CD4-positive, CD25-positive, alpha-beta regulatory T cell (primary cell): ENCODE results near the gene VIPR2. TPM values are rescaled to one million over a fixed set of nuclear protein-coding genes. Genes with fewer than 3 reads are reported as not detected.

Experiments
- ATAC-seq, 2 donors: fragments of 150-1000 bp; cut with Tn5 transposase; one replicate each; pipeline ENCODE4 v1.10.0; 2021; ENCODE audit warnings: low read depth in 2 of 2, moderate number of reproducible peaks in 2 of 2, moderate library complexity in 1 of 2
- DNase-seq, 3 donors: peaks; one replicate each; pipeline versions ENCODE4 v3.0.0 to v3.0.0-alpha.2; 2012 to 2022; ENCODE audit warnings: mixed read lengths in 1 of 3
- H3K27ac ChIP-seq: one replicate; pipeline ENCODE4 v1.7.0; 2013; ENCODE audit warnings: mild to moderate bottlenecking, low read length; ENCODE audit not compliant: insufficient read depth, poor library complexity, severe bottlenecking
- H3K27me3 ChIP-seq: one replicate; pipeline ENCODE4 v1.7.0; 2013; ENCODE audit warnings: low read length; ENCODE audit not compliant: control insufficient read depth, insufficient read depth
- H3K36me3 ChIP-seq: one replicate; pipeline ENCODE4 v1.7.0; 2013; ENCODE audit warnings: mild to moderate bottlenecking, low read length, moderate library complexity; ENCODE audit not compliant: control insufficient read depth, insufficient read depth
- H3K4me1 ChIP-seq: 2 replicates; pipeline ENCODE4 v1.7.0; 2013; ENCODE audit warnings: mild to moderate bottlenecking, low read length; ENCODE audit not compliant: insufficient read depth, control insufficient read depth, poor library complexity, severe bottlenecking
- H3K4me3 ChIP-seq: one replicate; pipeline ENCODE4 v1.7.0; 2013; ENCODE audit warnings: low read depth, mild to moderate bottlenecking, low read length, moderate library complexity
- H3K9me3 ChIP-seq, 2 experiments: 1 replicate in 1 of 2; 2 replicates in 1 of 2; pipeline ENCODE4 v1.7.0; 2013; ENCODE audit warnings: low read length in 2 of 2, mild to moderate bottlenecking in 1 of 2, moderate library complexity in 1 of 2; ENCODE audit not compliant: control insufficient read depth in 2 of 2
- H3K27ac Mint-ChIP-seq, 3 donors: one replicate each; pipeline ENCODE4 v1.8.0; 2020 to 2022; ENCODE audit warnings: mild to moderate bottlenecking in 3 of 3, mixed read lengths in 3 of 3, moderate library complexity in 2 of 3
- H3K27me3 Mint-ChIP-seq: one replicate; pipeline ENCODE4 v1.8.0; 2022; ENCODE audit warnings: mild to moderate bottlenecking, mixed read lengths
- H3K36me3 Mint-ChIP-seq: one replicate; pipeline ENCODE4 v1.8.0; 2020; ENCODE audit warnings: mixed read lengths
- H3K4me1 Mint-ChIP-seq, 4 donors: one replicate each; pipeline ENCODE4 v1.8.0; 2020 to 2022; ENCODE audit warnings: mixed read lengths in 4 of 4, mild to moderate bottlenecking in 1 of 4
- H3K4me3 Mint-ChIP-seq, 4 donors: one replicate each; pipeline ENCODE4 v1.8.0; 2020 to 2022; ENCODE audit warnings: mild to moderate bottlenecking in 4 of 4, mixed read lengths in 4 of 4, moderate library complexity in 3 of 4
- H3K9me3 Mint-ChIP-seq, 7 donors: one replicate each; pipeline ENCODE4 v1.8.0; 2020 to 2022; ENCODE audit warnings: mixed read lengths in 7 of 7, mild to moderate bottlenecking in 3 of 7, moderate library complexity in 2 of 7
- polyA plus RNA-seq, 4 donors: library from polyadenylated mRNA; unstranded; fragments of 300-500 nt; fragmentation: Illumina TruSeq; gene quantifications; one replicate each; pipeline ENCODE4 v1.2.3, GENCODE V29; 2021
- total RNA-seq: library from RNA; stranded (reverse); gene quantifications from one replicate; pipeline ENCODE4 v1.2.3, GENCODE V29; 2022

VIPR2 gene
- total RNA-seq (not detected), polyA plus RNA-seq (not detected)

DNA sequence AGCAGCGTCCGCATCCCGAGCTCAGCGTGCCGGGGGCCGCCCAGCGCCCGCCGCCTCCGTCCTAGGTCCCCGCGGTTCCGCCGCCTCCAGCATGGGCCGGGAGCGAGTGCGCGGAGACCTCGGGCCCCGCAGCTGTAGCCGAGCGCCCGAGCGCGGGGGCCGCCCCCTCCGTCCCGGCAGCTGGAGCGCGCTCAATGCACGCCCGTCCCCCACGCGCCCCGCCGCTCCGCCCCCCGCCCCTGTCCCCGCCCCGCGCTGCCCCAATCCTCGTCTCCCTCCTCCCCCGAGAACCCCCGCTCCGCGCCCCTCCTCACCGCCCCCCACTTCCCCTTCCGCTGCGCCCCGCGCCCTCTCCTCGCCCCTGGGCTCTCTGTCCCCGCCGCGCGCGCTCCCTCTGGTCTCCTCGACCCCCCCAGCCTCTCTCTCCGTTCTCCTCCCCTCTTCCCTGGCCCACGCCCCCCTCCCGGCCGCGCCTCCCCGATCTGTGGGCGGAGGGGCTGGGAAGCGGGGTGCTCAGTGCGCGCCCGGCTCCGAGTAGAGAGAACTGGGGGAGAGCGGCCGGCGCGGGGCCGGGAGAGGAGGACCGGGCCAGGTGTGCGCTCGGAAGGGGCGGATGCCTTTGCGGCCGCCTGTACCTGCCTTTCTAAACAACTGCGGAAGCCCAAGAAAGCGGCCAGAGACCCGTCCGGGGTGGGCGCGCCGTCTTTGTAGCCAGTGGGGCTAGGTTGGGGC, at the start of gene VIPR2:
TSS of gene VIPR2 (minus strand) at position 110 of the 732 bp plus-strand sequence. CDS start at position 14, 96 bp downstream.
- no peaks in the 10 kb centered on the region for H3K9me3 ChIP-seq
- Mint-ChIP-seq H3K4me3 (peak within 1 kb of the TSS in 3 of 4 donors; percentile 43 to 65 (median 63)), H3K27me3 (peaks cover 24% of the 10 kb centered on the region), H3K36me3 (no peaks in the 10 kb centered on the region), H3K9me3 (no peaks in the 10 kb centered on the region), H3K27ac (no peak within 1 kb of the TSS), H3K4me1 (peaks cover 0 to 13% (median 1%) of the 10 kb centered on the region in 4 donors)
- peak in 1 of 2 donors; percentile 8 for ATAC-seq
- peak in 1 of 3 donors; percentile 9 for DNase-seq
- H3K4me1 ChIP-seq: peaks cover 7% of the 10 kb centered on the region
- peaks cover 26% of the 10 kb centered on the region for H3K27me3 ChIP-seq
- H3K36me3 ChIP-seq: no peaks in the 10 kb centered on the region
- no peak within 1 kb of the TSS for H3K4me3 ChIP-seq
- H3K27ac ChIP-seq: no peak within 1 kb of the TSS

- no peaks in the 10 kb centered on the region for H3K36me3 Mint-ChIP-seq
- H3K4me3 ChIP-seq: no peak overlapping the region
- ATAC-seq (no peak), DNase-seq (no peak)
- peaks cover 45% of the 10 kb centered on the region for H3K4me1 ChIP-seq
- no peaks in the 10 kb centered on the region for H3K36me3 ChIP-seq
- H3K27me3 ChIP-seq: no peaks in the 10 kb centered on the region
- peaks cover 25 to 64% (median 42%) of the 10 kb centered on the region in 4 donors for H3K4me1 Mint-ChIP-seq
- no peak overlapping the region for H3K27ac ChIP-seq
- peaks cover 0 to under 1% of the 10 kb centered on the region in 2 experiments for H3K9me3 ChIP-seq
- H3K27ac Mint-ChIP-seq: peak overlapping the region; percentile 73 to 90 (median 86)
- H3K27me3 Mint-ChIP-seq: no peaks in the 10 kb centered on the region
- peak overlapping the region in 2 of 4 donors; percentile 4 to 61 for H3K4me3 Mint-ChIP-seq
- H3K9me3 Mint-ChIP-seq: peaks cover 0 to 3% (median 0%) of the 10 kb centered on the region in 7 donors
These were observed 49.0 kb upstream of the VIPR2 start for GRCh38 chr7:159193543-159194090.

DNA sequence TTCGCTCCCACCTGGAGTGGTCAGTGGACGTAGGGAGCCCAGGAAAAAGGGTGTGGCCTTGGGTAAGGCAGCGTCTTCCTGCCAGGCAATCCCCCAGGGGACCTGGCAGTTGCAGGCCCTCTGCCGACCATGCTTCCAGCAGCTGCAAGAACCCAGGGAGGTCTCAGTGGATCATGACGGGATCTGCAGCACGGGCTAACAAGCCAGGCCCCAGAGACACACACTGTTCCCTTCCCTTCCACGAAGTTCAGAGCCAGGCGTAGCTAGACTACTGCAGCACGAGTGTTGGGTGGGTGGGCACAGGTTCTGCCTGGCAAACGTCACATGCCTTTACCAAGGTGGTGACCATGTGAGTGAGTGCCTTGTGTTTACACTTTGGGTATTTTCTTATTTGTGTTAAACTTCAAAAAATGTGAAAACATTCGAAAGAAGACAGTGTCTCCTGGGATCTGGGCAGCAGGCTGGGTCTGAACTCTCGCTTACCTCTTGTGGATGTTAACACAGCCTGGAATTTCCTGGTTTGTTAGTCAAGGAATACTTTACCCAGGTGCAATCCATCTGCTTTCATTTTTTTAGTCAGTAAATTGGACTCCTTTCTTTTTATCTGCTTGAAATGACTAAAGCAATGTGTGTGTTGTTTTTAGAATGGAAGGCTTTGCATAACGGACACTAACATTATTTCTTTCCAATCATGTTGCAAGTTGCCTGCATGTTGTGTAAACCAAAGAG, 48.2 kb upstream of the VIPR2 start:
- peaks cover 0 to 3% (median 0%) of the 10 kb centered on the region in 7 donors for H3K9me3 Mint-ChIP-seq
- H3K4me1 Mint-ChIP-seq: peaks cover 21 to 56% (median 37%) of the 10 kb centered on the region in 4 donors
- Histone ChIP-seq H3K27me3 (peaks cover 5% of the 10 kb centered on the region), H3K9me3 (peaks cover 6 to 8% of the 10 kb centered on the region in 2 experiments), H3K4me1 (peaks cover 37% of the 10 kb centered on the region), H3K36me3 (no peaks in the 10 kb centered on the region), H3K27ac (no peak overlapping the region), H3K4me3 (no peak overlapping the region)
- DNase-seq (no peak), ATAC-seq (no peak)
- peak overlapping the region; percentile 31 to 90 (median 86) for H3K27ac Mint-ChIP-seq
- H3K36me3 Mint-ChIP-seq: no peaks in the 10 kb centered on the region
- H3K4me3 Mint-ChIP-seq: peak overlapping the region in 1 of 4 donors; percentile 61
- no peaks in the 10 kb centered on the region for H3K27me3 Mint-ChIP-seq

GRCh38 chr7:159192013-159192412, 47.3 kb upstream of the VIPR2 start:
- Histone ChIP-seq H3K36me3 (no peaks in the 10 kb centered on the region), H3K9me3 (peaks cover 6 to 10% of the 10 kb centered on the region in 2 experiments), H3K27me3 (peaks cover 5% of the 10 kb centered on the region), H3K4me1 (peaks cover 29% of the 10 kb centered on the region), H3K27ac (no peak overlapping the region), H3K4me3 (no peak overlapping the region)
- Mint-ChIP-seq H3K27me3 (no peaks in the 10 kb centered on the region), H3K36me3 (no peaks in the 10 kb centered on the region), H3K4me3 (peak overlapping the region in 1 of 4 donors; percentile 66), H3K27ac (peak overlapping the region in 2 of 3 donors; percentile 24 to 31), H3K4me1 (peaks cover 12 to 48% (median 28%) of the 10 kb centered on the region in 4 donors), H3K9me3 (peaks cover 0 to 3% (median under 1%) of the 10 kb centered on the region in 7 donors)
- ATAC-seq: no peak
- DNase-seq: peak in 1 of 3 donors; percentile 26

- no peak overlapping the region for H3K27ac Mint-ChIP-seq
- DNase-seq (no peak), ATAC-seq (no peak)
- H3K4me3 ChIP-seq: no peak overlapping the region
- H3K4me3 Mint-ChIP-seq: no peak overlapping the region
- H3K4me1 Mint-ChIP-seq: peaks cover 6 to 41% (median 22%) of the 10 kb centered on the region in 4 donors
- H3K27me3 Mint-ChIP-seq: peaks cover 5% of the 10 kb centered on the region
- no peaks in the 10 kb centered on the region for H3K36me3 ChIP-seq
- H3K9me3 ChIP-seq: peaks cover 6 to 10% of the 10 kb centered on the region in 2 experiments
- no peaks in the 10 kb centered on the region for H3K36me3 Mint-ChIP-seq
- H3K27ac ChIP-seq: no peak overlapping the region
- H3K4me1 ChIP-seq: peaks cover 21% of the 10 kb centered on the region
- H3K9me3 Mint-ChIP-seq: peaks cover 0 to 8% (median 4%) of the 10 kb centered on the region in 7 donors
- peaks cover 6% of the 10 kb centered on the region for H3K27me3 ChIP-seq
These were observed 46.6 kb upstream of the VIPR2 start for GRCh38 chr7:159191236-159191635.

GRCh38 chr7:159188011-159188410, 43.3 kb upstream of the VIPR2 start:
- ATAC-seq (no peak), DNase-seq (no peak)
- Histone ChIP-seq H3K4me1 (peaks cover 5% of the 10 kb centered on the region), H3K27ac (no peak overlapping the region), H3K9me3 (peaks cover 6 to 10% of the 10 kb centered on the region in 2 experiments), H3K27me3 (peaks cover 9% of the 10 kb centered on the region), H3K4me3 (no peak overlapping the region), H3K36me3 (no peaks in the 10 kb centered on the region)
- no peaks in the 10 kb centered on the region for H3K36me3 Mint-ChIP-seq
- H3K27me3 Mint-ChIP-seq: peaks cover 37% of the 10 kb centered on the region
- H3K27ac Mint-ChIP-seq: no peak overlapping the region
- H3K4me1 Mint-ChIP-seq: peaks cover 0 to 11% (median 6%) of the 10 kb centered on the region in 4 donors
- H3K4me3 Mint-ChIP-seq: no peak overlapping the region
- peaks cover 2 to 15% (median 14%) of the 10 kb centered on the region in 7 donors for H3K9me3 Mint-ChIP-seq

DNA sequence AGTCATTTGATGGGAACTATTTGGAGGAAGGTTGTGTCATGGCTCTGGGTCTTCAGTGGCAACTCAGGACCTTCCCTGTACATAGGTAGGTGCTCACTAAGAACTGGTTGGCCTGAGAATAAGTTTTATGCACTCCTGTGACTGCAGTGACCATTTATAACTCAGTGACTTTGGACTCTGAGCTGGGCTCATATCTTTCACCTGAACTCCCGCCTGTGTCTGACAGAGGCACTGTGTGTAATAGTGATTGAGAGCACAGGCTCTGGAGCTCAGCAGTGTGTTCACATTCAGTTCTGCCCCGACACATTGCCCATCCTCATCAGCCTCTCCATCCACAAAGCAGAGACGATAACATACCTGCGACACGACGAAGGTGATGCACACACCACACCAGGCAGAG, 34.6 kb upstream of the VIPR2 start:
- Histone ChIP-seq H3K36me3 (no peaks in the 10 kb centered on the region), H3K9me3 (peaks cover 0 to 2% of the 10 kb centered on the region in 2 experiments), H3K27ac (no peak overlapping the region), H3K4me1 (peaks cover 4% of the 10 kb centered on the region), H3K4me3 (no peak overlapping the region), H3K27me3 (peaks cover 6% of the 10 kb centered on the region)
- Mint-ChIP-seq H3K27ac (no peak overlapping the region), H3K4me1 (peaks cover 3 to 15% (median 11%) of the 10 kb centered on the region in 4 donors), H3K4me3 (no peak overlapping the region), H3K36me3 (peaks cover 3% of the 10 kb centered on the region), H3K9me3 (peaks cover 1 to 7% (median 4%) of the 10 kb centered on the region in 7 donors), H3K27me3 (peaks cover 35% of the 10 kb centered on the region)
- DNase-seq (no peak), ATAC-seq (no peak)
